GM18511 (cell line): ENCODE data around the gene HCFC1.
"Not testable (repeated sequence)": the region's sequence is repeated elsewhere in the genome, so short reads cannot be mapped to it uniquely, and the experiment has no call there.

Experiments
- ATAC-seq: cut with Tn5 transposase; IDR thresholded peaks from one replicate; pipeline ENCODE4 v1.9.1; 2021; ENCODE audit warnings: mild to moderate bottlenecking, moderate library complexity; ENCODE audit not compliant: unreplicated experiment

HCFC1 gene

DNA sequence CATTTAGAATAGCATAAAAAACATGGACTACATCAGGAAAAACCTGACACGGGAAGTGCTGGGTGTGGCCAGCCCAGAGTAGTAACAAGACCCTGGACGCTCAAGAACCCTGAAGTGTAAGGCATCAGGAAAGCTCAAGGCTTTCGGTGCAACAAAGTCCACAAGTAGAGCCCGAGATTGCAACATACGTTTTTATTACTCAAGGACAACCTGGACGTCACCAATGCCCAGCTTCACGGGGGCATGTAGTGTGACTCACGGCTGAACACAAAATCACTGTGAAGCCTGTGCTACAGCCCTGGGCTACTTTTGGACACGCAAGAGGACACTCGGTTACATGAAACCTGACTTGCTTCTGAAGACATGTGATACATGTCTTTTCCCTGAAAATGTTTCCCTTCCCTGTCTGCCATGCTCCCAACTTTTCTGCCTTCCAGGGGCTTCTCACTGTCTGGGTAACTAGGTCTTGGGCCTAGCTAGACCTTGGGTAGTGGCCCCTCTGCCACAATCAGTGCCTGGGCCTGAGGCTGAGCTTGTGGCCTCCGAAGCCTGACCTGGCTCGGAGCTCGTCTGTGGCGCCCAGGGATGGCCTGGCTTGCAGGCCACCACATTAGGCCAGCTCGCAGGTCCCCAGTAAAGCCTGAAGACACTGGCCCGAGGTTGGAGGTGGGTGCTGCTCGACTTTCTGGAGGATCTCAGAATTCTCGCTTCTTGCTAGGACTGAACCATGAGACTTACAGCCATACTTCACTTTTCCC, 38.9 kb upstream of the HCFC1 start:
- ATAC-seq, result no peak

DNA sequence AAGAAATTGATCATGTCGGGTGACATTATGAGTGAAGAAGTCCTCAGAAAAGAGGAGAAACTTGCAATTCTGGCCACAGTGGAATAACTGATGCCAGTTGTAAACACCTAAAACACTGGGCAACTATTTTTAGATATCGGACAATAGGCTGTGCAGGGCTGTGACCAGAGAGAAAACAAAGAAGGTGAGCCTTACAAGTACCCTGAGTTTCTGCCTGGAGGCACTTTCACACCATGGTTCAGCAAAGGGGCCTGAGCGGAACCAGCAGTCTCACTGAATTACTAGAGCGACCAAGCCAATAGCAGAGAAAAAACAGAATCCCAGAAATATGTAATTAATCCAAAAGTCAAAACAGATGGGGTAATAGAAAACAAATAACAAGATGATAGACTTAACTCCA, 36.9 kb upstream of the HCFC1 start:
- ATAC-seq, result no peak

DNA sequence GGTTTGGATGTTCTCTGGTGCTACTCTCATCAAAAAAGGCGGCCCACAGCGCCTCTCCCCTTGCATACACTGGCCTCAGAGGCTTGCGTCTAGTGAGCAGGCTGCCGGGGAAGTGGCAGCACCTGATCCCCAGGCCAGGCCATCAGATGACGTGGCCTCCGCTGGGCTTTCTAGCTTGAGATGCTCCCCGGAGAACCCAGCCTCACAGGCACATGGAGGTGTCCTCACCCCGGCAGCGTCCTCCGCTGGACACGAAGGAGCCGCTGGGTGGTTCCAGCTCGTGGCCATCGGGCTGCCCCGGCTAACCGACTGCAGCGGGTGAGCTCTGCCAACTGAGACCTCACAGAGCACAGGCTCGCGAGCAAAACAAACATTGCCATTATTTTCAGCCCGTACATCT, 35.3 kb upstream of the HCFC1 start:
- ATAC-seq, result no peak

DNA sequence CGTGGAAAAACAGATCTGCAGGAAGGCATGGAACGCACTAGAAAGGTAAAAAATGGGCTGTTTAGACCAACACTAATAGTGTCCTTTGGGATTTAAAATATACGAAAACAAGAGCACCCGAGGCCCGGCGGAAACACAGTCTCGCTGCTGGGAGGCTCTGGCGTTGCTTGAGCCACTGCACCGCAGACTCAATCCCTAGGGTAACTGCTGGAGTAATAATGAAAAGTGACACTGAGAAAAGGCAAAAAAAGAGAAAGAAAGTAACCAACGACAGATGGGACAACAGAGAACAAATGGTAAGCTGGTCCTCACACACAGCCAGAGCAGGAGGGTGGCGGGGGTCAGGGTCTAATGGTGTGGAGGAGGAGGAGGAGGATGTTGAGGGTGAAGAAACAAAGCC, 32.7 kb upstream of the HCFC1 start:
- no peak for ATAC-seq

DNA sequence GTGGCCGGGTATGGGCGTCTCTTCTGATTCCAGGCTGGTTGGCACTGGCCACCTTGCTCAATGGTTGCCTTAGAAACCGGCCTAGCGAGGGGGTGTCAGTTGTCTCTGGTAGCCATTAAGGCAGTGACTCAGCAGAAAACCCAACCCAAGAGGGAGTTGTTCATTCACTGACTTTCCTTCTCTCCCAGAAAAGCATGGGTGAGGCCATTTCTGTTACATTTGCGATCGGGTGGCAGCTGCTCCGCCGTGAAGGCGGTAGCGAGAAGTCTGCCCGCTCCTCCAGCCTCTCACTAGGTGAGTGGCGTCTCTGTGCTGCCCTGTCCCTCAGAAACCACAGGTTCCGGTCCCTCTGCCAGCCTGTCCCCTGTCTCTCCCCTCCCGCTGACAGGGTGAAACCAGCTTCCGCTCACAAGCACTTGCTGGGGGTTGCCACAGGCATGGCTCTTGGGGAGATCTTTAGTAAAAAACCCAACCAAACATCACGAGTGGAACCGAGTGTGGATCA, 30.6 kb upstream of the HCFC1 start:
- peak; percentile 65 for ATAC-seq

DNA sequence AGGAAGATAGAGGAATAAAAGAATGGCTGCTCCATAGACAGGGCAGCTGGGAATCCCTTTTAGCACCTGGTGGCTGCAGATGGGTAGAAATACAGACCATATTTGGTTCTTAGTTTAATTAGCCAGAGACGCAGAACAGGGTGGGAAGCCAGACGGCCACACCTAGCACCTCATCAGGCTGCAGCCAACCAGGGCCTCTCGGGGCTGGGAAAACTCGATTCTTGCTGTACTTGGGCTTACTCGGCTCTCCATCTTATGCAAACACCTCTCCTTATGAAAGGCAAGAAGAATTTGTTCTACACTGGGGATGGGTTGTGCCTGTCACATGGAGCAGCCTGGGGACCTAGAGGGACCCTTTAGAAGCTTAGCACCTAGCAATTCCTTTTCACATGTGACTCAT, 28.4 kb upstream of the HCFC1 start:
- no peak for ATAC-seq

DNA sequence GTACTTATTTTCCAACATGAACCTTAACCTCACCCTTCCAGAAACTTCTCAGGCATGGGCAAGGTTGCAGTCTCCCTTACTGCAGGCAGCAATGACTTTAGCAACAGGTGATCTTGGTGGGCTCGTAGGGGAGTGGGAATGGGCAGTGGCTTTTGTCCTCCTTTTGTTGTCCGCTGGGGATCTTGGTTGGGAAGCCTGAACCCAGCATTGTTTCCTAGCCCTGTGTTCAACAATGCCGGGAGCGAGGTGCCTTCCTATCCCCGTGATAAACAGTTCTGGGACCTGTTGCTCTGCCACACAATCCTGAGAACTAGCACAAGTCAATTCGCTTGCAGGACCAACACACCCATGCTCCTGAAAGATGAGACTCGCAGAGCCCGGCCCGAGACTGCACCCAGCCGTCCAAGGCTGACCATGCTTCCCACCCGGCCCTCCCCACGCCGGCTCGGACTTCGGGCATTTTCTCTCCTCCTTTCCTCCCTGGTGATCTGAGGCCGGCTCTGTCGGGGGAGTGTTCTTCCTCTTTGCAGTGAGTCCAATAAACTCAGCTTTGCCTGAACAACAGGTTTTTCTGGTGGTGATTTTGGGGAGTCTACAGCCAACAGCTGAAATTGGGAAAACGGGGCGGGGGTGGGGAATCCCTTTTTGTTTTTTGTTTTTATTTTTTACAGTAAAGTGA, 27.9 kb upstream of the HCFC1 start:
- no peak for ATAC-seq

DNA sequence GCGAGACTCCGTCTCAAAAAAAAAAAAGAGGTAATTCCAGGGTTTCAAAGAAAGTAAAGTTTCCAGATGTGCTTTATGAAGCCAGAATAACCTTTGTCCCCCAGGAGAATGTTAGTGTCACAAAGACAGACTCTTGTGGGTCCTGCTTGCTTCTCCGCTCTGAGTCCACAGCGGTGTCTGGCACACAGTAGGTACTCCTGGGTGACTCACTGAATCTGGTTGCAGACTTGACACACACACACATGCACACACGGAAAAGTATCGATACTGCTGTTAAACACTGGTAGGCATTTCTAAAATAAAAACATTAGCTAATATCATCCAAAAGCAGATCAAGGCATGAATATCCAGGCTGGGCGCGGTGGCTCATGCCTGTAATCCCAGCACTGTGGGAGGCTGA, 23.9 kb upstream of the HCFC1 start:
- ATAC-seq, result no peak

DNA sequence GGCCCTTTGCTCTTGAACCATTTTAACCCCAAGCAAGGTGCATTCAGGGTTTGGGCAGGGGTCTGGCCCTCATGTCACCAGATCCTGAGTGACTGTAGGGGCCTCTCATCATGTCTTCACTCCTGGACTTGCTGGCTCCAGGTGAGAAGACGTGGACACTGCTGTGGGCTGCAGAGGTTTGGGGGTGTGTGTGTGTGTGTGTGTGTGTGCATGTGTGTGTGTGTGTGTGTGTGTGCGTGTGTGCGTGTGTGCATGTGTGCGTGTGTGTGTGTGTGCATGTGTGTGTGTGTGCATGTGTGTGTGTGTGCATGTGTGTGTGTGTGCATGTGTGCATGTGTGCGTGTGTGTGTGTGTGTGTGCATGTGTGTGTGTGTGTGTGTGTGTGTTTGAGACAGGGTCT, 22.8 kb upstream of the HCFC1 start:
- ATAC-seq, result not testable (repeated sequence)

DNA sequence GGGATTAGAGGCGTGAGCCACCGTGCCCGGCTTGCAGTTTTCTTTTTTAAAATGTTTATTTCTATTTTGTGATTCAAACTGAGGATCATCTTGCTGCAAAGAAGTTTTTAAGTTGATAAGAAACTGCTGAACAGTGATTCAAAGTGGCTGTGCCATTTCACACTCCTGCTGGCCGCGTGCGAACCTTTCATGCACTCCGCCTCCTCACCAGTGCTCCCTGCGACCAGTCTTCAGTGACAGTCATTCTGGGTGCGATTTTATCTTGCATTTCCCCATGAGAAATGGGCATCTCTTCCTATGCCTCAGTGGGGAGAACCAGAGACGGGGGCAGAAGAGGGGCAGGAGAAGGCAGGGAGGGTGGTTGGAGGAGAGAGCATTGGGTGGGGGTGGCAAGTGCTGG, 22.4 kb upstream of the HCFC1 start:
- no peak for ATAC-seq

DNA sequence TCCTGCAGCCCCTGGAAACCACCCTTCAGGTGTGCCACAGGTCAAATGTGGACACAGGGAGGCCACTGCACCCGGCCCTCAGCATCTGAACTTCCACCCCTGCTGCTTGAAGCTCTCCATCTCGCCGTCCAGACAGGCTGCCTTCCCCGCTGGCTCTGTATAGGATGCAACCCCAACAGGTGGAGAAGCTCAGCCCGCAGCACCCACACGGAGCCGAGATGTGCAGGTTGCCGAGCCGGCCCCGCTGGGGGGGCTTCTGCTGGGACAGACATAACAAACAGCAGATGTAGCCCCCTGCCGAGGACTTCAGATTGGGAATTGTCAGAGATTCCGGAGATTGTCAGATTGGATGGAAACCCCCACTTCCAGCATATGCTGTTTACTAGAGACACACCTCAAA, 21.5 kb upstream of the HCFC1 start:
- ATAC-seq, result no peak

DNA sequence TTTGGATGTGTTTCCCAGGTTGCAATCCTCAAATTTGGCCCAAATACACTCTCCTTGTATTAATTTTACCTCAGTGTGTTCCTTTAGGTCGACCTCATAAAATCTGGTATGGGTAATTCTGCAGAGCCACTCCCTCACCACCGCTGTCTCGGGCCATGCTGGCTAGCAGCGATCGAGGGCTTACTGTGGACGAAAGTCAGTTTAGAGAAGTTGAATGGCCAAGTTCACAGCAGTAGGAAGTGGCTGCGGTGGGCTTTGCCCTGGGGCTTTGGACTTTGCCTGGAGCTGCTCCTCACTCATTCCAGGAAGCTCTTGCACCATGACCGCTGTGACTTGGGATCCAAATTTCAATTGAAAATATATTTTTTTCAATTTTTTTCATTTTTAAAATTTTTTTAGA, 20.6 kb upstream of the HCFC1 start:
- no peak for ATAC-seq

DNA sequence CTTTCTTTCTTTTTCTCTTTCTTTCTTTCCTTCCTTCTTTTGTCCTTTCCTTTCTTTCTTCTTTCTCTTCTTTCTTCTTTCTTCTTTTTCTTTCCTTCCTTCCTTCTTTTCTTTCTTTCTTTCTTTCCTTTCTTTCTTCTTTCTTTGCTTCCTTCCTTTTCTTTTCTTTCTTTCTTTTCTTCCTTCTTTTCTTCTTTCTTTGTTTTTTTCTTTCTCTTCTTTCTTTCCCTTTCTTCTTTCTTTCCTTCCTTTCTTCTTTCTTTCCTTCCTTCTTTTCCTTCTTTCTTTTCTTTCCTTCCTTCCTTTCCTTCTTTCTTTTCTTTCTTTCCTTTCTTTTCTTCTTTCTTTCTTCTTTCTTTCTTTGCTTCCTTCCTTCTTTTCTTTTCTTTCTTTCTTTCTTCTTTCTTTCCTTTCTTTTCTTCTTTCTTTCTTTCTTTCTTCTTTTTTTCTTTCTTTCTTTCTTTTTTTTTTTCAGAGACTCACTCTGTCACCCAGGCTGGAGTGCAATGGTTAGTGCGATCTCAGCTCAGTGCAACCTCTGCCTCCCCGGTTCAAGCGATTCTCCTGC, 19.5 kb upstream of the HCFC1 start:
- ATAC-seq, result no peak

DNA sequence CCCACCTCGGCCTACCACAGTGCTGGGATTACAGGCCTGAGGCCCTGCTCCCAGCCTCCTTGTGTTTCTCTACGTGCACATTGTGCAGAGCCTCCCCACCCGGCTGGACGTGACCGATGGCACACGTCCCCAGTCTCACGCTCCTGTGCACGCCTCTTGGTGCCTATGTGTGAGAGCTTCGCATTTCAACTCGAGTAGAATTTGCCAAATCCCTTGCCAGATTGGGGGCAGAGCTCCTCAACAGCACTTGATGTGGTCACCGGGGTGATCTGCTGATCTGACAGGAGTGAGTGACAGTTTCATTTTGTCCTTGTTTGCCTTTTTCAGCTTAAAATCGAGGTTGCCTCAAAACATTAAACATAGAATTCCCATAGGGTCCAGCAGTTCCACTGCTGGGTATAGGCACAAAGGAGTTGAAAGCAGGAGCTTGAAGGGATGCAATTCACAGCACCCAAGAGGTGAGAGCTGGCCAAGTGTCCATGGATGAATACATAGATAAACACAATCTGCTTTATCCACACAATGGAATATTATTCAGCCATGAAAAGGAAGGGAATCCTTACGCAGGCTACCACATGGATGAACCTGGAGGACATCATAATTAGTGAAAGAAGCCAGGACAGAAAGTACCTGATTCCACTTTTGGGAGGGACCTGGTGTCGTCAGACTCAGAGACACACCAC, 18.5 kb upstream of the HCFC1 start:
- ATAC-seq, result no peak

DNA sequence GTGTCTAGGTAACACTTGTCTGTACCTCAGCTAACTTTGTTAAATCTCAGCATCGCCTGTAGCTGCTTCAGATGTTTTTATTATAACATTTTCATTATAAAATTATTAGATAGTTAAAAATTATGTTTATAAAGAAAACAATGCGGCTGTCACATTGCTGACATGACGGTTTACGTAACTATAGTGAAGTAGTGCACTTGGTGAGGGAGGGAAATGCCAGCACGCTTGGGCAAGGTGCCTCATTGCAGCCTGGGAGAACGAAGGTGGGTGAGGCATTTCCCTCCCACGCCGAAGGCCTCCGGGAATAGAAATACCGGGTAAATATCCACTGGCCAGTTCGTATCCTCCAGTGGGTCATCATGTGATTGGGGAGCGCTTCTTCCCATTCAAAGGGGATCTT, 16.9 kb upstream of the HCFC1 start:
- no peak for ATAC-seq

DNA sequence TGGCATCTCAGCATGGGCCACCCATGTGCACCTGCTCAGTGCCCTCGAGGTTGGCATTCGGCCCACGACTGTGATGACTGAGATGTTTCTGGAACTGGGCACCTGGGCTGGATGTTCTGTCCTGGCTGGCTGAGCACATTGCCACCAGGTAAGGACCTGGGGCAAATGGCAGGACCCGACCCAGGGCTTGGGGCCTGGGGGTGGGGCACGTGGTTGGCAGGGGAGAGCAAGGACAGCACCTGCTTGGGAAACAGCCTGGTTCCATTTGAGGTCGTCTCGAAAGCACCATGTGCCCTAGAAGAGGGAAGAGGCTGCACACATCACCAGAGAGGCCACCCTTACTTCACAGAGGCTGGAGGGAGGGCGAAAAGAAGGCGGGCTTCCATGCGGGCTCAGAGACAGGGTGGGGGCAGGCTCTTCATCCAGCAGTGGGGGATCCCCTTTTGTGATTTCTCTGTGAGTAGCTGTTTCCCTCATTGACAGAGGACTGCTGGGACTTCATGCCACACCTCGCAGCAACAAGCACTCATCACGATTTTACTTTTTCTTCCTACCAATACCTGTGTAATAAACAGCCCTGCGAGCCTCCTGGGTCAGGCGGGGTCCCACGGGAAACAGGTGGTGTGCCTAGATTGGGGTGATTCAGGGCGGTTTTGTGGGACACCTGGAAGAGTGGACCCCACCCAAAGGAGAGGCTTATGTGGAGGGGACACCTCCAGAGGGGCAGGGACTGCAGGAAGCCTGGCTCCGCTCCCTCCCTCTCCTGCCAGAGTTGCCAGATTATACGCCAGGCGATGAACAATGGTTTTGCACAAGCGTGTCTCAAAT, 12.9 kb upstream of the HCFC1 start:
- no peak for ATAC-seq

DNA sequence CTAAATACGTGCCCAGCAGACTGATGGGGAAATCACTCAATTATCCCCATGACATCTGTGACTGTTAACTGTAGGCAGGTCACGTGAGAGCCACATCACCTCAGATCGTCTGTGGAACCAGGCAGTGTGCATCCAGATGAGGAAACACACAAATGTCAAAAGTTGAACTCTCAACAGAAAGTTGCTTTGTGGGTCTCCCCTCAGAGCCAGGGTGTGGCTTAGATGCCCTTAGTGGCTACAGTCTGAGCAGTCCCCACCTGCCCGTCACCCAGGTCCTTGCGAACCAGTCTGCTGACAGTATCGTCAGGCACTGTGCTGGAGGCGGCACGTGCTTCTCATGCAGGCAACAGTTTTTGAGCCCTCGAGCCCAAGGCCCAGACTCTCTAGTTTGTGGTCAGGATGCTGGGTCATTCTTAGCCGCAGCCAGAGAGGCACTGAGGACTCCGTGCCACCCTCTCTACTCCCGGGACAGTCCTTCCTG, 11.7 kb upstream of the HCFC1 start:
- no peak for ATAC-seq

DNA sequence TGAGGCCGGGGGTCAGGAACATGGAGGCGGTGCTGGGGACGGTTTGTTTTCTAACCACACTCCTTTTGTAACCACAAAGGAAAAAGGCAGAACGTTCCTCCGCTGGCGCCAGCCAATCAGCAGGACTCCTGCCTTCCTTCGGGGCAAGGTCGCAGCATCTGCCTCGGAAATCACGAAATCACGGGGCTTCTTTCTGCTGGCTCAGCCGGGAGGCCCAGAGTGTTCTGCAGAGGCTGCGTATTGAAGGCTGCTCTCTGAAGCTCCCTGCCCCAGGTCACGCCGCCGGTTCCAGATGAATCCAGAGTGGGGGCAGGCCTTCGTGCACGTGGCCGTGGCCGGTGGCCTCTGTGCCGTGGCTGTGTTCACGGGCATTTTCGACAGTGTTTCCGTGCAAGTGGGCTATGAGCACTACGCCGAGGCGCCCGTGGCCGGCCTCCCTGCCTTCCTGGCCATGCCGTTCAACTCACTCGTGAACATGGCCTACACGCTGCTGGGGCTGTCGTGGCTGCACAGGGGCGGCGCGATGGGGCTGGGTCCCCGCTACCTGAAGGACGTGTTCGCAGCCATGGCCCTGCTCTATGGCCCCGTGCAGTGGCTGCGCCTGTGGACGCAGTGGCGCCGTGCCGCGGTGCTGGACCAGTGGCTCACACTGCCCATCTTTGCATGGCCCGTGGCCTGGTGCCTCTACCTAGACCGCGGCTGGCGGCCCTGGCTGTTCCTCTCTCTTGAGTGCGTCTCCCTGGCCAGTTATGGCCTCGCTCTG, 10.3 kb upstream of the HCFC1 start:
- no peak for ATAC-seq

DNA sequence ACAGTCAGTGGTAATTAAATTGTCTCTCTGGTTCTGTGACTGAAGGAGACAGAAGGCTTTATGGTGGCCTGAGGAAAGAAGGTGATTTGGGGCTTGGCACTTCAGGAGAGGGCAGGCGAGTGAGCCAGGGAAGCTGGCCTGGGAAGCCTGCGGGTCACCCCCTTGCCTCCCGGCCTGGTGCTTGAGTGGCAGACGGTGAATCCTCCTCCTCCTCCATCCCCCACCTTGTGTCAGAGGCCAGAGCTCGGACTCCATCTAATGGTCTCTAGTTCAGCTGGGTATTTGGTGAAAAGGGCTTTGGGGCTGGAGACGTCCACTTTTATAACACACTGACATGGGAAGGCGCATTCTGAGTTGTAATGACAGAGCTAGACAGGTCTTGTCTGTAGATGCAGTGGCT, 9.6 kb upstream of the HCFC1 start:
- no peak for ATAC-seq

DNA sequence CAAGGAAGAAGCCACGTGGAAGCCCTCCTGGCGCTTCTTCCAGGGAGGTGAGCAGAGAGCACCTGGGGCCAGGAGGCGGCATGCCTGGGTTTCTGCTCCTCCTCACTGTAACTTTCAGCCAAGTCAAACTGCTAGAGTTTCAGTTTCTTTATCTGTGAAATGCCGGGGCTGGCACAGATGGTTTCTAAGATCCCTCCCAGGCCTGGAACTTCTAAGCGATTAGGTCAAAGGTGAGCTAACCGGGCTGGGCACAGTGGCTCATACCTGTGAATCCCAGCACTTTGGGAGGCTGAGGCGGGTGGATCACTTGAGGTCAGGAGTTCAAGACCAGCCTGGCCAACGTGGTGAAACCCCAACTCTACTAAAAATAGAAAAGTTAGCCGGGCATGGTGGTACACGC, 8.8 kb upstream of the HCFC1 start:
- not testable (repeated sequence) for ATAC-seq
